Fibroblast of the conjunctiva (primary cell): ENCODE data around the gene MUS81.
"Not testable (repeated sequence)": the region's sequence is repeated elsewhere in the genome, so short reads cannot be mapped to it uniquely, and the experiment has no call there.

Experiments
- DNase-seq: peaks from one replicate; pipeline ENCODE4 v3.0.0-alpha.2; 2010; ENCODE audit warnings: low read depth

MUS81 gene, protein sequence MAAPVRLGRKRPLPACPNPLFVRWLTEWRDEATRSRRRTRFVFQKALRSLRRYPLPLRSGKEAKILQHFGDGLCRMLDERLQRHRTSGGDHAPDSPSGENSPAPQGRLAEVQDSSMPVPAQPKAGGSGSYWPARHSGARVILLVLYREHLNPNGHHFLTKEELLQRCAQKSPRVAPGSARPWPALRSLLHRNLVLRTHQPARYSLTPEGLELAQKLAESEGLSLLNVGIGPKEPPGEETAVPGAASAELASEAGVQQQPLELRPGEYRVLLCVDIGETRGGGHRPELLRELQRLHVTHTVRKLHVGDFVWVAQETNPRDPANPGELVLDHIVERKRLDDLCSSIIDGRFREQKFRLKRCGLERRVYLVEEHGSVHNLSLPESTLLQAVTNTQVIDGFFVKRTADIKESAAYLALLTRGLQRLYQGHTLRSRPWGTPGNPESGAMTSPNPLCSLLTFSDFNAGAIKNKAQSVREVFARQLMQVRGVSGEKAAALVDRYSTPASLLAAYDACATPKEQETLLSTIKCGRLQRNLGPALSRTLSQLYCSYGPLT

DNA sequence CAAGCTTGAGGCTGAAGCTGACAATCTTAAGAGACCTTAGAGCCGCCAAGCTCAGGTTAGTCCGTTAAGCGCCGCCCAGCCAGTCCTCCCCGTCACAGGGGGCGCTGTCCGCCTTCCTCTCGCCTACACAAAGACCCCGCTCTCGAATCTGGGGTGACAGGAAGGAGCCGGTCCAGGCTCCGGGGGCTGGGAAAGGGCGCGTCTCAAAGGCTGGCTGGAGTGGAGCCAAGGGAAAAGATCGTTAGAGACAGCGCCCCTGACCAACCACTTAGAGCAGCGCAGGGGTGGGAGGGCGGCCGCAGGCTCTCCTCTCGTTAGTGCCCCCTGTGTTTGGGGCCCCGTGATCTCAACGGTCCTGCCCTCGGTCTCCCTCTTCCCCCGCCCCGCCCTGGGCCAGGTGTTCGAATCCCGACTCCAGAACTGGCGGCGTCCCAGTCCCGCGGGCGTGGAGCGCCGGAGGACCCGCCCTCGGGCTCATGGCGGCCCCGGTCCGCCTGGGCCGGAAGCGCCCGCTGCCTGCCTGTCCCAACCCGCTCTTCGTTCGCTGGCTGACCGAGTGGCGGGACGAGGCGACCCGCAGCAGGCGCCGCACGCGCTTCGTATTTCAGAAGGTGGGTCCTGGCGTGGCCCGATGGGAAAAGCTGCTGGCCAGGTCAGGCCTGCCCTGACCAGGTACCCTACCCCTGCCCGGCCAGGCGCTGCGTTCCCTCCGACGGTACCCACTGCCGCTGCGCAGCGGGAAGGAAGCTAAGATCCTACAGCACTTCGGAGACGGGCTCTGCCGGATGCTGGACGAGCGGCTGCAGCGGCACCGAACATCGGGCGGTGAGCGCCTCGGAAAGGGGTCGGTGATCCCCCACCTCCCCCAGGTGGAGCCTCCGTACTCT is at the start of gene MUS81:
TSS of gene MUS81 (plus strand) at position 156 of the 887 bp plus-strand sequence. CDS start at position 477, 321 bp downstream.
- peak; percentile 98 for DNase-seq

GRCh38 chr11:65811764-65812475 is 48.3 kb upstream of the MUS81 start:
- no peak for DNase-seq

DNA sequence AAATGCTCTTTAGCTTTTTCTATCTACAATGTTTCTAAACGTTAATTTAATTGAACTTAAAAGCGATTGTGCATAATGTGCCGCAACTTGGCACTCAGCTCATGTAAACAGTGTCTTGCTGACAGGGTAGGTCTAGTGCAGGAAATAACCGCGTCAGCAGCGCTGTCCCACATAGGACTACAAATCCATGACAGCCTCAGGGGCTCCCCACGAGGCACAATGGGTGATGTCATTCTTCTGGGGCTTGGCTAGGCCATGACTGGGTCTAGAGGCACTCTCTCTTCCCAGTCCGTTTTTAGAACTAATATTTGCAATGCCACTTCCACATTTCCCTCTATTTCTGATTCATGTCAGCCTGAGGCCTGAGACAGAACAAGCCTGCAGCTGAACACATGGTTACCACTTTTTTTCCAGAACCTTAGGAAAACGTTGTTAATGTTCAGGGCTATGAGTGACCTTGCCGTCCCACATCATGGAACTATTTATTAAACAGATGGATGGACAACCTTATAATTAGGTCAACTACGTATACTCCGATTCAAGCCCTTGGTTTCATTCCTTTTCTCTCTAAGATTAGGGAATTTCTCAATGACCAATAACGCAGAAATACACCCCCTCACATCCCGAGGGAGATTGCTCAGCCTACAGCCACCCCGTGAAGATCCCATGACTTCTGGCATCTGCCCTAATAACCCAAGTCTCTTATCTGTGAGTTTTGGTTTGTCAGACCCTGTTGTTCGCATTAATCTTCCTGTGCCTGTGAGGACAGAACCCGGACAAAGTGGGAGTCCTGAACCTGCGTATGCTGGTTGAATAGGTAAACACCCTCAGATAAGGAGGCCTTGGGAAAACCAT is 45.9 kb upstream of the MUS81 start:
- DNase-seq: no peak

DNA sequence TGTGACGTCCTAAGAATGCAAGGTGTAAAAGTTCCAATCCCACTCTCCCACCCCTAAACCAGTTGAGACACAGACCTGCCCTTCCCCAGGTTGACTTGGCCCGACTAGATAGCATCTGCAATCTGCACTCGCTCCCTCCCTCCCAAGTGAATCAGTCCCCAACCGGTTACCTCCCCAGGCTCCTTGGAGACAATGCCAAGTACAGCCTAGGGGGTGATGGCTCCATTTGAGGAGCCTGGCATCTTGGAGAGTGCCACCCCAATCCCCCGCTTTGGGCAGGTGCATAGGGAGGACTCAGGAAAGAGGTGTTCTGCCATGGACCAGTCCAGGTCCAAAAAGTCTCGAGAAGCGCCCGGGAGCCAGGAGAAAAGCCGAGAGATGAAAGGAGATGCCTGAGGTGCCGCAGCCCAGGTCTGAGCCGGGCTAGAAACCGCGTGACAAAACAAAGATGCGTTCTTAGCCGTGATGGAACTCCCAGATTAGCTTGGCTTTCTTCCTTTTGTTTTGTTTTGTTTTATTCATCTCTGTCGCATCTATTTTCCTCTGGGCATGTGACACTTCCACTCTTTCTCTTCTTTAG is 45.2 kb upstream of the MUS81 start:
- no peak for DNase-seq

- DNase-seq: no peak
These were observed 43.5 kb upstream of the MUS81 start for GRCh38 chr11:65816696-65817095.

GRCh38 chr11:65817312-65817834 is 42.9 kb upstream of the MUS81 start:
- DNase-seq: no peak

DNA sequence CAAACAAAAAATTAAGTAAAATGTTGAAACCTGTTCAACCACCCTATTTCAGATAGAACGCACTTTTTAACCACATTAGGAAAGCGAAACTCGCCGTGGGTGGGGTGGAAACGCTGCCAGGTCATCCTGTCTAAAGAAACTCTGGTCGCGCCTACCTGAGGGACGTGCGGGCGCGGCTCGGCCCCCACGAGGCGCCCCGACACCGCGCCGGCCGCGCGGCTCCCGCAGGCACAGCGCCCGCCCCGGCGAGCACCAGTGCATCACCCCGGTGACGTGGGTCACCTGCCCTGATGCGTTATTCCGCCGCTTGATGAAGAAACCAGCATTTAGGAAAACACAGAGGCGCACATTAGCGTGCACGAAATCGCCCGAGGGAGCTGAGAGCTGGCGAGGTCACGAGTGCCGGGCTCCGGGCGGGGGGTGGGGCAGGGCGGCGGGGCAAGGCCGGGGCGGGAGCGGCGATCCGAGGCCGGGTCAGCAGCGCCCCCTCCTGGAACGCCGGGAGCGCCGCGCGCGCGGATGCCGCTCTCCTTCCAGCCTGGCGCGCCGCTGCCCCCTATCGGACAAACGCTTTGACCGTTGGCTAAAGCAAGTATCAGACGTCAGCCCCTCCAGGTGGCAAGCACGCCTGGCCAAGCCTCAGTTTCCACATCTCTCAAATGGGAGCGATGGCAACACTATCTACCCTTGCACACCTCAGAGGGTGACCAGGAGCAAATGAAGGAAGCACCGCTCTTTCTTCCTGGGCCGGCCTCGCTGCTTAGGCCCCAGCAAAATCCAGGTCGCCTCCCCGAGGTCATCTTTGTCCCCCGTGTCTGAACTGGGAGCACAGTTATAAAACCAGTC is 42.2 kb upstream of the MUS81 start:
- peak; percentile 73 for DNase-seq

- no peak for DNase-seq
These were observed 39.1 kb upstream of the MUS81 start for GRCh38 chr11:65821107-65821506.

DNA sequence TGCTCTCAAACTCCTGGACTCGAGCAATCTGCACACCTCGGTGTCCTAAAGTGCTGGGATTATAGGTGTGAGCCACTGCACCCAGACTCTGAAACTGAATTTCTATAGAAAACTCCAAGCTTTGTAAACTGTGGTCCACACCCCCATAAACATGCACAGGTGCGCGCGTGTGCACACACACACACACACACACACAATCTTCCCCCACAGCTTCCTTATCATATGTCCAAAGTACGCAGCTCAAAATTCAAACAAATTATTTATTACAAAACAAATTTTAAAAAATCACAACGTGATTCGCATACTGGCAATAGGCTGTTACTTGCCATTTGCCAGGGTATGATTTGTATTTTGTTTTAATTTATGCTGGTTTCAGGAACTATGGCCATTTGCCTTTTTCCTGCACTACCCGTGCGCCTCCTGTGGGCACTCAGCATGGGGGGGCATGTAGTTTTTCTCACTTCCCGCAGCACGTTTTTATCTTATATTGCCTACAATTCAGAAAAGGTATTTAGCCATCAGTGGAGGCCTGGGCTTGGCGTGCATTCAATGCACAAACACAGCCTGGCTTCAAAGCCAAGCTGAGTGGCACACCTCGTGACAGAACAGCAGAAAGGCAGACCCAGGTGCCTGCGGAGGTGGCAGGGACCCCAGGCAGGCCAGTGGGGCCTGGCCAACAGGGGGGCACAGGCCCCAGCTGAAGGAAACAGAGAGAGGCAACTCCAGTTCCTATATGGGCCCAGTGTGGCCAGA is 37.3 kb upstream of the MUS81 start:
- no peak for DNase-seq

GRCh38 chr11:65826984-65827735 is 33.1 kb upstream of the MUS81 start:
- no peak for DNase-seq

DNA sequence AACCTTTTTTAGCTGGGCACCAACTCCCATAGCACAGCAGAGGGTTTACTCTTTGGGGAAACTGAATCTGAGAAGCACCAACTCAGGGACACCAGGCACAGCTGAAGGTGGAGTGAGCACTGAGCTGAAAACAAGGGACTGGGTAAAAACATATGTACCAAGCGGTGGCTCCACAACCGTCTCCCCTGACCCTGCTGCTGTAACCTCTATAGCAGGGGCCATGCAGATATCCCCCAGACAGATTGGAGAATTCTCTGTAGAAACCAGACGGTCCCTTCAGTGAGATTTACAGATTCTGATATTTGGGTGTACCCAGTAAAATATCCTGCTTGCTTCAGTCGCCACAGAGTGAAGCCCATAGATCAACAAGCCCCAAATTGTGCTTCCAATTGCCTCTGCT is 30.8 kb upstream of the MUS81 start:
- DNase-seq: no peak

DNA sequence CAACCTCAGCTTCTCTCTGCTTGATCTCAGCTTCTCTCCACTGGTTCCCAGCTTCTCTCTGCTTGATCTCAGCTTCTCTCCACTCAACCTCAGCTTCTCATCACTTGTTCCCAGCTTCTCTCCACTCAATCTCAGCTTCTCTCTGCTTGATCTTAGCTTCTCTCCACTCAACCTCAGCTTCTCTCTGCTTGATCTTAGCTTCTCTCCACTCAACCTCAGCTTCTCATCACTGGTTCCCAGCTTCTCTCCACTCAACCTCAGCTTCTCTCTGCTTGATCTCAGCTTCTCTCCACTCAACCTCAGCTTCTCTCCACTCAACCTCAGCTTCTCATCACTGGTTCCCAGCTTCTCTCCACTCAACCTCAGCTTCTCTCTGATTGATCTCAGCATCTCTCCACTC is 28.0 kb upstream of the MUS81 start:
- DNase-seq: not testable (repeated sequence)

DNA sequence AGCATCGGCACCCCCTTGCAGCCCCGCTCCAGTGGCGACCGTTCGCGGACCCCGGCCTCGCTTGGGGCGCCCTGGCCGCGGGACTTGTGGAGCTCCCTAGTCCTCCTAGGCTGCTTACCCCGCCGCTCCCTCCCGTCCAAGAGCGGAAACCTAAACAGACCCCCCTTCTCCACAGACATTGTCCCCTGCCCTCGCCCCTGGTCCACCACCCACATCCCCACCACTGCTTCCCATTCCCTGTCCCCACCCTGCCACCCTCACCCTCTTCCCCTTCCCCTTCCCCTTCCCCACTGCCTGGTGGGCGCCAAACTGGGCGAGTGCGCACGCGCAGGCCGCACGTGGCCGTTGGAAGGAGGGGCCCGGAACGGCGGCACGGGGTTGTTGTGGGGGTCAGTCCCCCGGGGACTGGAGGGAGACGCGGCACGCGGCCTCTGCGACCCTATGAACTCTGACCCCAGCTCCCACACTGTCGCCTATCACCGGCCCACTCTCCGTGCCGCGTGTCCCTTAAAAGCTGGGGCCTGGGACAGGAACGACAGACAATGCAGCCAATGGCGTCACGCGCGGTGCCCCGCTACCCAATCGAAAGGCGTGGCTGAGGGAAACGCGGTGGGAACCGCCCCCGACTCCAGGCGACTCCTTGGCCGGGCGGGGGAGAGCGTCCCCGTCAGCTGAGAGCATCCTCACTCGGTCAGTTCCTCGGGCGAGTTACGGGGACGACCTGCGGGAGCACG is 26.8 kb upstream of the MUS81 start, which contains the start of gene SNX32:
TSS of gene SNX32 (plus strand) at position 667 of the 734 bp plus-strand sequence. CDS start 103 bp downstream, outside the sequence.
- peak; percentile 83 for DNase-seq

DNA sequence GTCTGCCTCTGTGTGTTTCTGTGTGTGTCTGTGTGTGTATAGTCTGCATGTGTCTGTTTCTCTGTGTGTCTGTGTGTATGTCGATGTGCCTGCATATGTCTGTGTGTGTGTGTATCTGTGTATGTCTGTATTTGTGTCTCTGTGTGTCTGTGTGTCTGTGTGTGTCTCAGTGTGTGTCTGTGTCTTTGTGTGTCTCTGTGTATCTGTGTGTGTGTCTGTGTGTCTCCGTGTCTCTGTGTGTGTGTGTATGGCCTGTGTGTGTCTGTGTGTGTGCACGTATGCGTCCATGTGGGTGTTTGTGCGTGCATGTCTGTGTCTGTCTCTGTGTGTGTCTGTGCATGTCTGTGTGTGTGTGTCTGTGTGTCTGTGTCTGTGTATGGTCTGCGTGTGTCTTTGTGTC is 26.0 kb upstream of the MUS81 start:
- no peak for DNase-seq

DNA sequence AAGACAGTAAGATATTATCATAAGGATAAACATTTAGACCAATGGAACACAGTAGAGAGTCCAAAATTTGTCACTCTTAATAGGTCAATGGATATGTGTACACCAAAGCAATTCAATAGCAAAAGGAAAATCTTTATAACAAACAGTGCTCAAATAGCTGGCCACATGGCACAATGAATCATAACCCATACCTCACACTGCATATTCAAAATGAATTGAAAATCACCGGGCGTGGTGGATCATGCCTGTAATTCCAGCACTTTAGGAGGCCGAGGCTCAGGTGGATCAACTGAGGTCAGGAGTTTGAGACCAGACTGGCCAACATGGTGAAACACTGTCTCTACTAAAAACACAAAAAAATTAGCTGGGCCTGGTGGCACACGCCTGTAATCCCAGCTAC is 18.1 kb upstream of the MUS81 start:
- DNase-seq: no peak

GRCh38 chr11:65843811-65844210 is 16.4 kb upstream of the MUS81 start:
- no peak for DNase-seq

DNA sequence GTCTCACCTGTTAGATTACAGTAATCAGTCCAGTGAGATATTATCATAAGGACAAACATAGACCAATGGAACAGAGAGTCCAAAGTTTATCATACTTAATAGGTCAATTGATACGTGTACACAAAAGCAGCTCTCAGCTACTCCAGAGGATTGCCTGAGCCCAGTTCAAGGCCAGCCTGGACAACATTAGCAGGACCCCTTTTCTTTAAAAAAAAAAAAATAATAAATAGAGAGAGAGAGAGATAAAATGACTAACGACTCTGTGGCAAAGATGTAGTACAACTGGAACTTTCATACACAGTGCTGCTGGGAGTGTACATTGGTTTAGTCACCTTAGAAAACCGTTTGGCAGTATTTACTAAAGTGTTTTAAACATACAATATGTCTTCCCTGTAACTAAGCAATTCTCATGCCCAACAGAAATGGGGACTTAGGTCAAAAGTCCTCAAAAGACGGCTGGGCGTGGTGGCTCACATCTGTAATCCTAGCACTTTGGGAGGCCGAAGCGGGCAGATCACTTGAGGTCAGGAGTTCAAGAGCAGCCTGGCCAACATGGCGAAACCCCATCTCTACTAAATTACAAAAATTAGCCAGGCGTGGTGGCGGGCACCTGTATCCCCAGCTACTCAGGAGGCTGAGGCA is 15.9 kb upstream of the MUS81 start:
- DNase-seq: no peak
